Ishikawa (cell line): Measurements from ENCODE around the gene GLOD5.

ENCODE experiments used
- CEBPB ChIP-seq: IDR thresholded peaks from 2 replicates; pipeline ENCODE4 v1.6.1; 2012
- EGR1 ChIP-seq: IDR thresholded peaks from 2 replicates; pipeline ENCODE4 v1.6.1; 2012
- NFIC ChIP-seq: IDR thresholded peaks from 2 replicates; pipeline ENCODE4 v1.6.1; 2012
- RAD21 ChIP-seq: IDR thresholded peaks from 2 replicates; pipeline ENCODE4 v1.6.1; 2012; ENCODE audit warnings: low read depth

GRCh38 chrX:48785186-48785539, 23.6 kb downstream of the GLOD5 start:
- TF ChIP-seq RAD21, result no peak
- no peak for TF ChIP-seq EGR1
- no peak for TF ChIP-seq CEBPB
- TF ChIP-seq NFIC, result no peak
